Testis (tissue), 2 donors: ENCODE data around the gene CHKB.

Source experiments
- POLR2A ChIP-seq: fragments of 450-650 bp; IDR thresholded peaks from one replicate; pipeline ENCODE4 v1.6.1; 2017; ENCODE audit warnings: antibody characterized with exemption, mild to moderate bottlenecking, moderate library complexity
- TF ChIP-seq, protein P1 (sequence below), 3 experiments: fragments of 450-650 bp in 2 of 3; fragments of 200-600 bp in 1 of 3; sonication (generic) in 1 of 3; IDR thresholded peaks; one replicate each; pipeline ENCODE4 v1.5.1; 2016 to 2019; ENCODE audit warnings: antibody characterized with exemption in 3 of 3, mild to moderate bottlenecking in 2 of 3, moderate library complexity in 1 of 3

DNA sequence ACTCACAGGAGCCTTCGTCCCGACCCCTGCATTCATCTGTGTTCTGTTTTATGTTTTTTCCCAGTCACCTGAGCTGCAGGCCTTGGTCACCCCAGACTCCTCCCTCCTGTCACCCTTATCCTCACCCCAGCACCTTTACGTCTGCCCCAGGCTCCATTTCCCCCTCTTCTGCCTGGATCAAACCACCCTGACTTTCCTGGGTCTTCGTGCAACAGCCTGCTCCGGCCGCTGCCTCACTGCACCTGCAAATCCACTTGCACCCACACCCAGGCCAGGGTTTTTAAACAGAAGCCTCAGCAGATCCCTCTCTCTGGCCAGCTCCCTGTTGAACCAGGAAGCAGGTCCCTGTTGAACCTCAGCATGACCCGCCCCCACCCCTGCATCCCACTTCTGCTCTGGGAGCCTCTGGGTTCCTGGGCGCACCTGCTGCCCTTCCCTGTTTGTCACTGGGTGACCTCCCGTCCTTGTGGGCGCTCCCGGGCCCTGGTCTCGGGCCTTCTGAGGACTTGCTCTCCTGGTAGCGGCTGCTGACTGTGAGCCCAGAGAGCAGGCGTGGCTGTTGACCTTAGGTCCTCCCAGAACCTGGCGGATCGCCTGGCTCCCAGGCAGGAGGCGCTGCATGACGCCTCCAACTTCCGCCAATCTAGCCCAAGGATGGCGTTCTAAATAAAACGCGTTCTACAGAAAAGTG lies 30.8 kb upstream of the CHKB start:
- TF ChIP-seq, protein P1, sequence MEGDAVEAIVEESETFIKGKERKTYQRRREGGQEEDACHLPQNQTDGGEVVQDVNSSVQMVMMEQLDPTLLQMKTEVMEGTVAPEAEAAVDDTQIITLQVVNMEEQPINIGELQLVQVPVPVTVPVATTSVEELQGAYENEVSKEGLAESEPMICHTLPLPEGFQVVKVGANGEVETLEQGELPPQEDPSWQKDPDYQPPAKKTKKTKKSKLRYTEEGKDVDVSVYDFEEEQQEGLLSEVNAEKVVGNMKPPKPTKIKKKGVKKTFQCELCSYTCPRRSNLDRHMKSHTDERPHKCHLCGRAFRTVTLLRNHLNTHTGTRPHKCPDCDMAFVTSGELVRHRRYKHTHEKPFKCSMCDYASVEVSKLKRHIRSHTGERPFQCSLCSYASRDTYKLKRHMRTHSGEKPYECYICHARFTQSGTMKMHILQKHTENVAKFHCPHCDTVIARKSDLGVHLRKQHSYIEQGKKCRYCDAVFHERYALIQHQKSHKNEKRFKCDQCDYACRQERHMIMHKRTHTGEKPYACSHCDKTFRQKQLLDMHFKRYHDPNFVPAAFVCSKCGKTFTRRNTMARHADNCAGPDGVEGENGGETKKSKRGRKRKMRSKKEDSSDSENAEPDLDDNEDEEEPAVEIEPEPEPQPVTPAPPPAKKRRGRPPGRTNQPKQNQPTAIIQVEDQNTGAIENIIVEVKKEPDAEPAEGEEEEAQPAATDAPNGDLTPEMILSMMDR (IDR thresholded peaks at IDR 0.05), result no peak
- no peak for TF ChIP-seq POLR2A
